MCF 10A (cell line): Measurements from ENCODE around the gene CKMT1A. TPM values are rescaled to one million over a fixed set of nuclear protein-coding genes. Genes with fewer than 3 reads are reported as not detected.
A peak's percentile ranks its signal among the peaks of the same experiment; 100 is the strongest.
"Not testable (repeated sequence)": the region's sequence is repeated elsewhere in the genome, so short reads cannot be mapped to it uniquely, and the experiment has no call there.

Experiments used
- BruUV-seq: library from RNA; stranded (reverse); fragments of 400-500 nt; replicated peaks from 2 replicates; lab custom pipeline; 2021; lab: Mats Ljungman, UMichigan
- CTCF ChIA-PET: fragments of 300-600 bp; sonication (Branson Sonifier 250); formaldehyde crosslinking; extraction: SDS; loops from one replicate; lab custom pipeline; 2021; ENCODE audit warnings: antibody characterized with exemption, inconsistent platforms; lab: Yijun Ruan, JAX
- POLR2A ChIA-PET: fragments of 300-600, 350-650 bp; sonication (Branson Sonifier 250); formaldehyde crosslinking; extraction: SDS; loops from one replicate; lab custom pipeline; 2020; ENCODE audit warnings: antibody characterized with exemption, inconsistent platforms; lab: Yijun Ruan, JAX
- DNase-seq: peaks from one replicate; pipeline ENCODE4 v3.0.0-alpha.2; 2018; ENCODE audit not compliant: unreplicated experiment
- H3K27ac Mint-ChIP-seq: one replicate; pipeline ENCODE4 v1.8.0; 2022; ENCODE audit warnings: mild to moderate bottlenecking, low read depth, mixed read lengths; ENCODE audit not compliant: unreplicated experiment
- H3K27me3 Mint-ChIP-seq: one replicate; pipeline ENCODE4 v1.8.0; 2022; ENCODE audit warnings: mixed read lengths; ENCODE audit not compliant: insufficient read depth, unreplicated experiment
- H3K36me3 Mint-ChIP-seq: one replicate; pipeline ENCODE4 v1.8.0; 2022; ENCODE audit warnings: mild to moderate bottlenecking, moderate library complexity, mixed read lengths; ENCODE audit not compliant: insufficient read depth, unreplicated experiment
- H3K4me1 Mint-ChIP-seq: one replicate; pipeline ENCODE4 v1.8.0; 2022; ENCODE audit warnings: mixed read lengths; ENCODE audit not compliant: insufficient read depth, unreplicated experiment
- H3K4me3 Mint-ChIP-seq: one replicate; pipeline ENCODE4 v1.8.0; 2022; ENCODE audit warnings: mild to moderate bottlenecking, moderate library complexity, mixed read lengths; ENCODE audit not compliant: unreplicated experiment
- H3K9me3 Mint-ChIP-seq: one replicate; pipeline ENCODE4 v1.8.0; 2022; ENCODE audit warnings: mixed read lengths; ENCODE audit not compliant: unreplicated experiment
- intact Hi-C: fragments of 100-400 bp; cut with micrococcal nuclease; formaldehyde crosslinking; loops from 2 replicates; pipeline ENCODE4 v1.14.1; 2022
- total RNA-seq: library from RNA; stranded (reverse); gene quantifications from 2 replicates; pipeline ENCODE4 v1.2.3, GENCODE V29; 2022
- TF ChIP-seq, protein P1 (sequence below): fragments of 200-600 bp; IDR thresholded peaks from one replicate; pipeline ENCODE4 v1.8.0; 2022; ENCODE audit warnings: antibody characterized with exemption, mild to moderate bottlenecking; ENCODE audit not compliant: unreplicated experiment

CKMT1A gene
- total RNA-seq, 1 experiment from 2014 or later: 27.5 TPM

DNA sequence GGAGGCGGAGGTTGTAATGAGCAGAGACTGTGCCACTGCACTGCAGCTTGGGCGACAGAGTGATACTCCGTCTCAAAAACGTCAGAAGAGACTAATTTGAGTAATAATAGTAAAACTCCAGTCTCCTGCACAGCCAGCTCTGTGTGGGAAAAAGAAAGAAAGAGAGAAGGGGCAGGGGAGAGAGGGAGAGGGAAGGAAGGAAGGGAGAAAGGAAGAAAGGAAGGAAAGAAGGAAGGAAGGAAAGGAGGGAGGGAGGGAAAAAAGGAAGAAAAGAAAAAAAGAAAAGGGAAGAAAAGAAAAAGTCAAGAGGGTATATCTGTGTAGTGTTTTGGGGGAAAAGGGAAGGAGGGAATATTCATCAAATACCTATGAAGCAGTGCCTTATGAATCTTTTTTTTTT, 29.5 kb downstream of the CKMT1A start:
- Mint-ChIP-seq H3K4me1 (no peaks in the 10 kb centered on the region), H3K27ac (no peak overlapping the region), H3K9me3 (no peaks in the 10 kb centered on the region), H3K27me3 (no peaks in the 10 kb centered on the region), H3K36me3 (no peaks in the 10 kb centered on the region), H3K4me3 (no peak overlapping the region)
- TF ChIP-seq, protein P1, sequence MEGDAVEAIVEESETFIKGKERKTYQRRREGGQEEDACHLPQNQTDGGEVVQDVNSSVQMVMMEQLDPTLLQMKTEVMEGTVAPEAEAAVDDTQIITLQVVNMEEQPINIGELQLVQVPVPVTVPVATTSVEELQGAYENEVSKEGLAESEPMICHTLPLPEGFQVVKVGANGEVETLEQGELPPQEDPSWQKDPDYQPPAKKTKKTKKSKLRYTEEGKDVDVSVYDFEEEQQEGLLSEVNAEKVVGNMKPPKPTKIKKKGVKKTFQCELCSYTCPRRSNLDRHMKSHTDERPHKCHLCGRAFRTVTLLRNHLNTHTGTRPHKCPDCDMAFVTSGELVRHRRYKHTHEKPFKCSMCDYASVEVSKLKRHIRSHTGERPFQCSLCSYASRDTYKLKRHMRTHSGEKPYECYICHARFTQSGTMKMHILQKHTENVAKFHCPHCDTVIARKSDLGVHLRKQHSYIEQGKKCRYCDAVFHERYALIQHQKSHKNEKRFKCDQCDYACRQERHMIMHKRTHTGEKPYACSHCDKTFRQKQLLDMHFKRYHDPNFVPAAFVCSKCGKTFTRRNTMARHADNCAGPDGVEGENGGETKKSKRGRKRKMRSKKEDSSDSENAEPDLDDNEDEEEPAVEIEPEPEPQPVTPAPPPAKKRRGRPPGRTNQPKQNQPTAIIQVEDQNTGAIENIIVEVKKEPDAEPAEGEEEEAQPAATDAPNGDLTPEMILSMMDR: no peak
- intact Hi-C loops: no loop called here
- CTCF ChIA-PET: interaction anchor here (0.6 kb wide), 1 partner anchor 717 kb away, joined by 3 read pairs; no protein-coding TSS in a partner anchor
- POLR2A ChIA-PET: no interaction called here
- no TSS peak for BruUV-seq
- no peak for DNase-seq

DNA sequence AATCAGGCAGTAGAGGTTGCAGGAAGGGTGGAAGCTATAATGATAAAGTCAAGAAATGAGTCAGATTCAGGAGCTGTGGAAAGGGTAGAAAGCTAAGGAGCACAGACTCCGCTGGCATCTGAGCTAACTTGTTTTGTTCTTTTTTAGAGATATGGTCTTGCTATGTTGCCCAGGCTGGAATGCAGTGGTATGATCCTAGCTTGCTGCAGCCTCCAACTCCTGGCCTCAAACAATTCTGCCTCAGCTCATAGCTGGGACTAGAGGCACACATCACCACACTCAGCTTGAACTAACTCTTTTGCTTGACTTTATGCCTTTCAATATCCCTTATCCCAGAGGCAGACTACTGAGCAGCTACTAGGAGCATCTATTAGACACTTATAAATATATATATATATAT, 32.6 kb downstream of the CKMT1A start:
- H3K4me1 Mint-ChIP-seq, H3K9me3 Mint-ChIP-seq, H3K36me3 Mint-ChIP-seq, POLR2A ChIA-PET, intact Hi-C loops, DNase-seq, H3K27ac Mint-ChIP-seq, H3K27me3 Mint-ChIP-seq, BruUV-seq, CTCF ChIA-PET, H3K4me3 Mint-ChIP-seq: not testable (repeated sequence)

DNA sequence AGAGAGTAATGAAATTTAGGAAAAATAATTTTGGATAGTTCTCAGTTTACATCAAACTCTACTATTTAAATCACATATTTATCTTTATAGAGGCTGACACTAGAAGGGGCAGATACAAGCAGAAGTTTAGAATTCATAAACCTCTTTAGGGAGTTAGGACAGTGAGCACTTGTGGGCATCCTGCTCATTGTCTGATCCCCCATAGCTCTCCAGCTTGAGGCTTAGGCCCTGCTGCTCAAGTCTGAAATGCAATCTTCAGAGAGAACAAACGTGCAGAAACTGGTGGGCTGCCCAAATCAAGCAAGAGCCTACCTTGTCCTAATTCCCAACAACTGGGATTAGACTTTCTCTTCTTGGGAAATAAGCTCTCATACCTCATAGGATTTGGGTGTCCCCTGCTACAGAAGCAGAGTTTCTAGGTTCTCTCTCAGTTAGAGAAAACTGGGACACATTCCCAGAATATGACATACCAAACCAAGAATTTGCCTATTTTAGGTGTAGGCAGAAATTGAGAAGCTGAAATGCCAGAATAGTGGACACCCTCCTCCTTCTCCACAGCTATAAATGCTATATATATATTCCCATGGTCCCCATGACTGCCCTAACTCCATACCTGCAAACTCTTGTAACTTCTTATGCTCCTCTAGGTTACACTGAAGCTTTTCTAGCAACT, 34.5 kb downstream of the CKMT1A start:
- H3K27me3 Mint-ChIP-seq: peaks cover 17% of the 10 kb centered on the region
- H3K4me1 Mint-ChIP-seq, intact Hi-C loops: not testable (repeated sequence)

DNA sequence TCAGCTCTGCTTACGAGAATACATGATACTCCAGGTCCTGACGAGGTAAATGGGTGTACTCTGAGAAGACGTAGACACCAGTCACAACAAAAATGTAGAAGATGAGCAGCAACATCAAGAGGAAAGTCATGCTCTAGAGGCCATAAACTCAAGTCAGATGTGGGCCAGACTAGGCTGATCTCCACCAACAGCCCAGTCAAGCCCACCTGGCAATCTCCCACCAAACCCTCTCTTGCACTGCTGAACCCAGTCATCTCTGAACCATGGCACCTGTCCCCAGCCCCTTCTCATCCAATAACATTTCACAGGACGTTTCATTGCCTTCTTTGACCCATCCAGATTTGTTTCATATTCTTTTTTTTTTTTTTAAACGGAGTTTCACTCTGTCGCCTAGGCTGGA, 41.8 kb downstream of the CKMT1A start:
- Mint-ChIP-seq H3K27ac (no peak overlapping the region), H3K4me3 (no peak overlapping the region), H3K4me1 (no peaks in the 10 kb centered on the region), H3K9me3 (no peaks in the 10 kb centered on the region), H3K36me3 (no peaks in the 10 kb centered on the region), H3K27me3 (peaks cover 17% of the 10 kb centered on the region)
- TF ChIP-seq, protein P1: no peak
- intact Hi-C loops: no loop called here
- ChIA-PET CTCF (no interaction called here), POLR2A (interaction anchor here (0.6 kb wide), 1 partner anchor 982 kb away, joined by 3 read pairs; no protein-coding TSS in a partner anchor)
- BruUV-seq: no TSS peak
- no peak for DNase-seq

More for the DNA sequence above, 34.5 kb downstream of the CKMT1A start:
- POLR2A ChIA-PET: interaction anchor here (1.1 kb wide), 1 partner anchor 18 kb away, joined by 5 read pairs; the partner anchor contains the start of gene PDIA3
- H3K27ac Mint-ChIP-seq, H3K4me3 Mint-ChIP-seq, DNase-seq, CTCF ChIA-PET, H3K36me3 Mint-ChIP-seq, H3K9me3 Mint-ChIP-seq, BruUV-seq: not testable (repeated sequence)

DNA sequence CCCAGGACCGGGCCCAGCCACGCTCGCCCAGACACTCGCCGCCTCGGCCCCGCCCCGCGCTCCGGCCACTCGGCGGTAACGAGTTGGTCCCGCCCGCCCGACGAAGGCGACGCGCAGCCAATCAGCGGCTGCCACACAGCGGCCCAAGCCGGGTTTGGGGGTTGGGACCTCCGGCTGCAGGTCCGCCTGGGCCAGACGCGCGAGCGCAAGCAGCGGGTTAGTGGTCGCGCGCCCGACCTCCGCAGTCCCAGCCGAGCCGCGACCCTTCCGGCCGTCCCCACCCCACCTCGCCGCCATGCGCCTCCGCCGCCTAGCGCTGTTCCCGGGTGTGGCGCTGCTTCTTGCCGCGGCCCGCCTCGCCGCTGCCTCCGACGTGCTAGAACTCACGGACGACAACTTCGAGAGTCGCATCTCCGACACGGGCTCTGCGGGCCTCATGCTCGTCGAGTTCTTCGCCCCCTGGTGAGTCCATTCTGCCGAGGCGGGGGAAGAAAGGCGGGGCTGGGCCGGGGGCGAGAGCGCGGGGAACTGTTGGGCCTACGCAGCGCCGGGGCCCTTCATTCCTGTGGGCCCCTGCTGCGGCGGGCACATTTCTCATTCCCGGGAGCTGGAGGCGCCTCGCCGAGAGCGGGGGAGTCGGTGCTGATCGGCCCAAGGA, 52.7 kb downstream of the CKMT1A start, which contains the start of gene PDIA3:
PDIA3 (plus strand) TSS at position 194 of the 658 bp plus-strand sequence; CDS start at position 296, 102 bp downstream.
- peak; percentile 91 for DNase-seq
- intact Hi-C loops, H3K9me3 Mint-ChIP-seq, H3K27me3 Mint-ChIP-seq, BruUV-seq, H3K4me1 Mint-ChIP-seq: not testable (repeated sequence)
- TF ChIP-seq, protein P1: peak; percentile 18
- H3K27ac Mint-ChIP-seq: peak within 1 kb of the TSS; percentile 91
- peak within 1 kb of the TSS; percentile 87 for H3K4me3 Mint-ChIP-seq
- ChIA-PET CTCF (interaction anchor here (0.7 kb wide), 1 partner anchor 24 kb away, joined by 3 read pairs; no protein-coding TSS in a partner anchor), POLR2A (interaction anchor here (0.7 to 3.9 kb wide), 12 partner anchors 9 to 246 kb away, joined by 3 to 22 read pairs (median 4); partner anchors contain the start of genes ELL3 and MFAP1)
- peaks cover 28% of the 10 kb centered on the region for H3K36me3 Mint-ChIP-seq

DNA sequence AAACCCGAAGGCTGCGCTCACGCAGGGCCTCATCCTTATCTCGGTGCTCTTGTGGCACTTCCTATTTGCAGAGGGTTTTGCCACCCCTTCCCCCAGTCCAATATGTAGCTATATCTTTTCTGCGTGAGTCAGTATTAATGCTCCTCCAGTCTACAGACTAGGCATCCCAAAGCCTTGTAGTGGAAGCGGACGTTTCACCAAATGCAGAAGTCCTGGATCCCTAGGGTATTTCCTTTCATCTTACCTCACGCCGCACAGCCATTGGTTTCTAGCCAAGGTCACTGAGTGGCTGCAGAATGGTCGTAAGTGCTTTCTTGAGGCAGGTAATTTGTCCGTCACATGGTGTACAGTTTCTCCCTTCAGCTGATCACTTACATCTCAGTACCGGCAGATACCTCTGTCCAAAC, 53.2 kb downstream of the CKMT1A start:
- ChIA-PET POLR2A (interaction anchor here (0.7 to 3.9 kb wide), 8 partner anchors 18 to 247 kb away, joined by 3 to 22 read pairs (median 5); partner anchors contain the start of genes ELL3 and MFAP1), CTCF (interaction anchor here (0.7 kb wide), 1 partner anchor 23 kb away, joined by 3 read pairs; no protein-coding TSS in a partner anchor)
- BruUV-seq, intact Hi-C loops, H3K4me1 Mint-ChIP-seq, H3K27me3 Mint-ChIP-seq, H3K9me3 Mint-ChIP-seq: not testable (repeated sequence)
- Mint-ChIP-seq H3K27ac (peak overlapping the region; percentile 91), H3K36me3 (peaks cover 34% of the 10 kb centered on the region), H3K4me3 (peak overlapping the region; percentile 87)
- peak; percentile 34 for DNase-seq
